WERI-Rb-1 (cell line): ENCODE data around the gene PYGB.

Source experiments
- DNase-seq: peaks from one replicate; pipeline ENCODE4 v3.0.0-alpha.2; 2020
- H3K27ac ChIP-seq: fragments of 250-450 bp; sonication (Bioruptor Pico); 2 replicates; pipeline ENCODE4 v1.5.1; 2020; ENCODE audit warnings: mild to moderate bottlenecking, moderate library complexity
- H3K27me3 ChIP-seq: fragments of 250-450 bp; sonication (Bioruptor Pico); 2 replicates; pipeline ENCODE4 v1.5.1; 2021; ENCODE audit warnings: mild to moderate bottlenecking, low read depth, moderate library complexity; ENCODE audit not compliant: insufficient read depth, severe bottlenecking
- H3K36me3 ChIP-seq: fragments of 250-450 bp; sonication (Bioruptor Pico); 2 replicates; pipeline ENCODE4 v1.5.1; 2020; ENCODE audit warnings: mild to moderate bottlenecking, moderate library complexity
- H3K4me3 ChIP-seq: 2 replicates; pipeline ENCODE4 v1.5.1; 2011; ENCODE audit warnings: low read depth, mild to moderate bottlenecking, control low read depth, low read length
- H3K9me3 ChIP-seq: fragments of 250-450 bp; sonication (Bioruptor Pico); 2 replicates; pipeline ENCODE4 v1.5.1; 2021; ENCODE audit warnings: mild to moderate bottlenecking, moderate library complexity; ENCODE audit not compliant: severe bottlenecking
- CTCF ChIP-seq: IDR thresholded peaks from 2 replicates; pipeline ENCODE4 v1.5.1; 2011; ENCODE audit warnings: low read depth, mild to moderate bottlenecking, control low read depth, inconsistent platforms, low read length

PYGB gene

DNA sequence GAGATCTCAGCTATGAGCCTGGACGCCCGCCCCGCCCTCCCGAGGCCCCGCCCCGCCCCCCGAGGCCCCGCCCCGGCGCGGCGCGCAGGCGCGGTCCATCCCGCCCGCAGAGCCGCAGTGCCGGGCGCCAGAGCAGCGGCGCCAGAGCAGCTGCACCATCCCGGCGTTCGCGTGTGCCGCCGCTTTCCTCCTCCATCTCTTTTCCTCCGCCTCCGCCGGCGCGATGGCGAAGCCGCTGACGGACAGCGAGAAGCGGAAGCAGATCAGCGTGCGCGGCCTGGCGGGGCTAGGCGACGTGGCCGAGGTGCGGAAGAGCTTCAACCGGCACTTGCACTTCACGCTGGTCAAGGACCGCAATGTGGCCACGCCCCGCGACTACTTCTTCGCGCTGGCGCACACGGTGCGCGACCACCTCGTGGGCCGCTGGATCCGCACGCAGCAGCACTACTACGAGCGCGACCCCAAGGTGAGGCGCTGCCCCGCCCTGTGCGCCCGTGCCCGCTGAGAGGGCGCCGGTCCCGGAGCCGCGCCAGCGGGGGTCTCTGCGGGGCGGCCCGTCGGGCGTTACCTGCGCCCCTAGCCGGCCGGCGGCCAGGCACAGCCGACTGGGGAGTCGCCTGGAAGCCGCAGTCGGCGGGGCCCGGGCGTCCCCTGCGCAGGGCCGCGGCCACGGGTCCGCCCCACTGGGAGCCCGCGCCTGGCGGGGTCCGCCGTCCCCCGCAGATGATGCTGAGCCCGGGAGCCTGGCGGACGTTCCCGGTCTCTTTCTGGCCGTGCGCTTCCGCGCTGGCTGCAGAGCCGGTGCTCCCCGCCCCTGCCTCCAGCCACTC is at the start of gene PYGB:
Gene PYGB (plus strand): TSS at position 130 of the 830 bp plus-strand sequence. CDS start 94 bp downstream, at position 224.
- H3K27ac ChIP-seq: peak within 1 kb of the TSS; percentile 92
- TF ChIP-seq CTCF: no peak
- no peaks in the 10 kb centered on the region for H3K27me3 ChIP-seq

DNA sequence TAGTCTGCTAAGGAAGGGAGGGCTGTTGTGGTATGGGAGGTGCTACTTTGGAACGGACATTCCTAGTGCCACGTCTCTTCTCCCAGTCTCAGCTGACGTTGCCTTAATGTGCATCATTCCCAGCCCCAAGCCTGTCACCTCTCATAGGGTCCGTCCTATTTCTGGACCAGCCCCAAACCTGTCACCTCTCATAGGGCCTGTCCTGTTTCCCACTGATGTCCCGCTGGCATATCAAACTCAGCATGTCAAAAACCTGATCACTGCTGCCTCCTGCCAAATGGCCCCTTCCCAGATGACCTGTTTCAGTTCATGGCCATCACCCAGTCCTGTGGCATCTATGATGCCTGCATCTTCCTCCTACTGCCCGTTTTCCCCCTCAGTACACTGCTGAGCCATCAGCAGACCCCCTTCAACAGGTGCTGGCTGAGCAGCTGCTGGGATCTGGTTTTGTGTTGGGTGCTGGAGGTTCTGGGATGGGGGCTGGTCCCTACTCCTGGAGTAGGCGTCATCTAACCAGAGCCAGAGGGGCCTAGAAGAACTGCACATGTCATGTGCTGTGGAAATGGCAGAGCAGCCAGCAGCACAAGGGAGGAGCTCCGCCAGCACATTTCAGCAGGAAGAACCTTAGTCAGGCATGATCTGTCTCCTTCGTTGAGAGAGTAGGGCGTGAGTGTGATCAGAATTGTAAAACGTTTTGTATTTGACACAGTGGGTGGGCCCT is 49.1 kb upstream of the PYGB start:
- H3K4me3 ChIP-seq: no peak overlapping the region
- no peak overlapping the region for H3K27ac ChIP-seq
- H3K27me3 ChIP-seq: no peaks in the 10 kb centered on the region
- TF ChIP-seq CTCF: no peak
- H3K9me3 ChIP-seq: no peaks in the 10 kb centered on the region
- peaks cover 13% of the 10 kb centered on the region for H3K36me3 ChIP-seq
- DNase-seq: no peak

More for the DNA sequence above, at the start of gene PYGB:
- peak; percentile 81 for DNase-seq
- peaks cover 19% of the 10 kb centered on the region for H3K36me3 ChIP-seq
- peak within 1 kb of the TSS; percentile 90 for H3K4me3 ChIP-seq
- H3K9me3 ChIP-seq: peaks cover 2% of the 10 kb centered on the region

GRCh38 chr20:25199473-25200260 is 48.2 kb upstream of the PYGB start:
- Histone ChIP-seq H3K27me3 (no peaks in the 10 kb centered on the region), H3K27ac (no peak overlapping the region), H3K4me3 (no peak overlapping the region), H3K36me3 (peaks cover 13% of the 10 kb centered on the region), H3K9me3 (no peaks in the 10 kb centered on the region)
- no peak for TF ChIP-seq CTCF
- DNase-seq: no peak

GRCh38 chr20:25203089-25203488 is 44.8 kb upstream of the PYGB start:
- H3K27ac ChIP-seq: no peak overlapping the region
- no peak for TF ChIP-seq CTCF
- peaks cover 7% of the 10 kb centered on the region; the same call in 1 of the 2 replicates for H3K36me3 ChIP-seq
- no peaks in the 10 kb centered on the region for H3K9me3 ChIP-seq
- DNase-seq: no peak
- H3K27me3 ChIP-seq: no peaks in the 10 kb centered on the region
- no peak overlapping the region for H3K4me3 ChIP-seq

GRCh38 chr20:25203871-25204320 is 44.0 kb upstream of the PYGB start:
- peaks cover 7% of the 10 kb centered on the region; the same call in 1 of the 2 replicates for H3K36me3 ChIP-seq
- no peak overlapping the region for H3K27ac ChIP-seq
- TF ChIP-seq CTCF: no peak
- no peaks in the 10 kb centered on the region for H3K9me3 ChIP-seq
- DNase-seq: no peak
- H3K4me3 ChIP-seq: no peak overlapping the region
- H3K27me3 ChIP-seq: no peaks in the 10 kb centered on the region
